ENCODE data around the gene DHPS. TPM values are rescaled to one million over a fixed set of nuclear protein-coding genes. Genes with fewer than 3 reads are reported as not detected.
"Not testable (repeated sequence)": the region's sequence is repeated elsewhere in the genome, so short reads cannot be mapped to it uniquely, and the experiment has no call there.

DHPS gene
- total RNA-seq, 1 donor: 63.2 TPM

- H3K4me3 ChIP-seq (ENCODE audit: low read length): no peak overlapping the region
- H3K9me3 ChIP-seq (ENCODE audit: low read depth, low read length): no peaks in the 10 kb centered on the region
- H3K4me1 ChIP-seq (ENCODE audit: insufficient read depth, low read length): peaks cover 21% of the 10 kb centered on the region
- H3K27me3 ChIP-seq (ENCODE audit: insufficient read depth, low read length): no peaks in the 10 kb centered on the region
Measured at GRCh38 chr19:12695096-12695495, 13.4 kb upstream of the DHPS start.

DNA sequence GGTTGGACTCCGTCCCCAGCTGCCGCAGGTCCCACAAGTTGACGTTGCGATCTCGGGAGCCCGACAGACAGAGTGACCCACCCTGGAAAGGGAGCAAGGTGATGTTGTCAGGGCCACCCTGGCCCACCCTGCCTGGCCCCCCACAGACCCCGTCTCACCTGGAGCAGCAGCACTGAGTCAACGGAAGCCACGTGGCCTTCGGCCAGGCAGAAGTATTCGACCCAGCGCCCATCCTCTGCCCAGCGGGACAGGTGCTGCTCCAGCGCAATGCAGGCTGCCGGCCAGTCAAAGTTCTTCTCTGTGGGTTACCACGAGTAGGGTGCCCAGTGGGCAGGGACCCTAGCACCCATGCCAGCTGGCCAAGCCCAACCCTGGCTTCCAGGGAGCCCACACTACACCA, 13.0 kb upstream of the DHPS start:
- H3K4me1 ChIP-seq (ENCODE audit: insufficient read depth, low read length): peaks cover 21% of the 10 kb centered on the region
- no peak overlapping the region for H3K4me3 ChIP-seq (ENCODE audit: low read length)
- no peaks in the 10 kb centered on the region for H3K9me3 ChIP-seq (ENCODE audit: low read depth, low read length)
- no peaks in the 10 kb centered on the region for H3K27me3 ChIP-seq (ENCODE audit: insufficient read depth, low read length)

GRCh38 chr19:12692960-12693359, 11.3 kb upstream of the DHPS start:
- Histone ChIP-seq H3K4me3 (ENCODE audit: low read length) (no peak overlapping the region), H3K9me3 (ENCODE audit: low read depth, low read length) (no peaks in the 10 kb centered on the region), H3K4me1 (ENCODE audit: insufficient read depth, low read length) (peaks cover 21% of the 10 kb centered on the region), H3K27me3 (ENCODE audit: insufficient read depth, low read length) (no peaks in the 10 kb centered on the region)

GRCh38 chr19:12689581-12690216, 8.0 kb upstream of the DHPS start:
- Histone ChIP-seq H3K4me3 (ENCODE audit: low read length) (no peak overlapping the region), H3K27me3 (ENCODE audit: insufficient read depth, low read length) (no peaks in the 10 kb centered on the region), H3K9me3 (ENCODE audit: low read depth, low read length) (no peaks in the 10 kb centered on the region), H3K4me1 (ENCODE audit: insufficient read depth, low read length) (no peaks in the 10 kb centered on the region)

- no peaks in the 10 kb centered on the region for H3K4me1 ChIP-seq (ENCODE audit: insufficient read depth, low read length)
- no peaks in the 10 kb centered on the region for H3K27me3 ChIP-seq (ENCODE audit: insufficient read depth, low read length)
- H3K4me3 ChIP-seq (ENCODE audit: low read length): no peak overlapping the region
- H3K9me3 ChIP-seq (ENCODE audit: low read depth, low read length): no peaks in the 10 kb centered on the region
Measured at GRCh38 chr19:12689012-12689411, 7.3 kb upstream of the DHPS start.

DNA sequence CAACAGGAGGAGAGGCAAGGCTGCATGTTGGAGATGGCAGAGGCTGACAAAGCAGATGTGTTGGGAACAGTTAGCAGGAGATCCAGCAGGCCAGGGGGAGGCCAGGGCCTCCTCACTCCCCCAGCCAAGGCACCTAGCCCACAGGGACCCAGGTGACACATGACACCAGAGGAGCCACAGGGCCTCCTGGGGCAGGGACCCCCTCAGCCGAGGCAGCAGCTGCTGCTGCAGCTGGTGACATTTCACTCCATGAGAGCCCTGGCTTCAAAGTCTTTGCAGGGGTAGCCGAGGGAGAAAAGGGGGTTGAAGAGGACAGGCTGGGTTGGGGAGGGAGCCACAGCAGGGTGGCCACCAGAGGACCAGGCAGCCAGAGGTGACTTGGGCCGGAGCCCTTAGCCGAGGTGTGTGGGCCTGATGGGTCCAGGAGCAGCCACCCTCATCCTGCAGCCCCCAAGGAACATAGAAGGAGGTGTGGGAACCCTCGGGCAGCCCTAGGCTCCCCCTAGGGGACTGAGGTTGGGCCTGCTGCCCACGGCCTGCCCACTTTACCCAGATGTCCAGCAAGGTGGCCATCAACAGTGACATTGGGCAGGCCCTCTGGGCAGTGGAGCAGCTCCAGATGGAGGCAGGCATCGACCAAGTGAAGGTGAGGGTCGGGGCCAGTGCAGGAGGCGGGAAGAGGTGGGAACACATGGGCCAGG, 6.0 kb upstream of the DHPS start, which contains the start of gene GNG14:
Gene GNG14, plus strand, starts transcription at position 503 of the 701 bp plus-strand sequence. Its CDS starts 51 bp downstream, at position 554.
- Histone ChIP-seq H3K9me3 (ENCODE audit: low read depth, low read length) (no peaks in the 10 kb centered on the region), H3K27me3 (ENCODE audit: insufficient read depth, low read length) (no peaks in the 10 kb centered on the region), H3K4me1 (ENCODE audit: insufficient read depth, low read length) (no peaks in the 10 kb centered on the region), H3K4me3 (ENCODE audit: low read length) (no peak within 1 kb of the TSS)

DNA sequence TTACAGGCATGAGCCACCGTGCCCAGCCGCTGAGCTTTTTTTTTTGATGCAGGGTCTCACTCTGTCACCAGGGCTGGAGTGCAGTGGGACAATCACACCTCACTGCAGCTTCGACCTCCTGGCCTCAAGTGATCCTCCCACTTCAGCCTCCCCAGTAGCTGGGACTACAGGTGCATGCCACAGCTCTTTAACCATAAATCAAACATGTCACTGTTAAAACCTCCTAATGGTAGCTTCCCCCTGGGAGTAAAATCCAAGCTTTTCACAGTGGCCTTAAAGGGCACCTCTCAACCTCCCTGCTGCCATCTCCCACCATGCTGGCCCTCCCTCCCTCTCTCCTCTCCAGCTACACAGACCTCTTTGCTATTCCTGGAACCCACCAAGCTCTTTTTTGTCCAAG, 4.2 kb upstream of the DHPS start:
- H3K4me3 ChIP-seq (ENCODE audit: low read length): no peak overlapping the region
- H3K9me3 ChIP-seq (ENCODE audit: low read depth, low read length): no peaks in the 10 kb centered on the region
- H3K4me1 ChIP-seq (ENCODE audit: insufficient read depth, low read length): peaks cover 8% of the 10 kb centered on the region
- no peaks in the 10 kb centered on the region for H3K27me3 ChIP-seq (ENCODE audit: insufficient read depth, low read length)

DNA sequence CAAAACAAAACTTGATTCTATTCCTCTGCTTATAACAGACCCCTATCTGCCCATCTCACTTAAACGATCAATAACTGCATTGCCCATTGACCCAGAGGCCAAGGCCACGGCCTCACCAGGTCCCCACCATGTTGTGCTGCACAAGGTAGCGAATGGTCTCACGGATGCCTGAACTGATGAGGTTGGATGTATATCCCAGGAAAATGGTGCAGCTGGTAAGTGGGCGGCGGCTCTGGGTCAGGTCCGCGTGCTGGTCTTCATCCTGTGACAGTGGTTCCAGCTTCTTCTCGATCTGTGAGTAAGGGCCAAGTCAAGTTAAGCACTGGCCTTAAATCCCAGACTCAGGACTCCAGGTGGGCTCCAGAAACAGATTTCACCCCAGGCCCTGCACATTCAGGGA, 1.6 kb downstream of the DHPS start:
- H3K4me3 ChIP-seq (ENCODE audit: low read length): no peak overlapping the region
- no peaks in the 10 kb centered on the region for H3K9me3 ChIP-seq (ENCODE audit: low read depth, low read length)
- H3K4me1 ChIP-seq (ENCODE audit: insufficient read depth, low read length): peaks cover 28% of the 10 kb centered on the region
- H3K27me3 ChIP-seq (ENCODE audit: insufficient read depth, low read length): no peaks in the 10 kb centered on the region

DNA sequence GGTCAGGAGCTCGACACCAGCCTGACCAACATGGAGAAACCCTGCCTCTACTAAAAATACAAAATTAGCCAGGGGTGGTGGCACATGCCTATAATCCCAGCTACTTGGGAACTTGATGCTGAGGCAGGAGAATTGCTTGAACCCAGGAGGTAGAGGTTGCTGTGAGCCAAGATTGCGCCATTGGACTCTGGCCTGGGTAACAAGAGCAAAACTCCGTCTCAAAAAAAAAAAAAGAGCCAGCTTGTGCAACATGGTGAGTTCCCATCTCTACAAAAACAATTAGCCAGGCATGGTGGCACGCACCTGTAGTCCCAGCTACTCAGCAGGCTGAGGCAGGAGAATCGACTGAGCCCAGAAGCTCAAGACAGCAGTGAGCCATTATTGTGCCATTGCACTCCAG, 3.6 kb downstream of the DHPS start:
- H3K9me3 ChIP-seq (ENCODE audit: low read depth, low read length); H3K27me3 ChIP-seq (ENCODE audit: insufficient read depth, low read length); H3K4me3 ChIP-seq (ENCODE audit: low read length): not testable (repeated sequence)
- H3K4me1 ChIP-seq (ENCODE audit: insufficient read depth, low read length): peaks cover 28% of the 10 kb centered on the region

DNA sequence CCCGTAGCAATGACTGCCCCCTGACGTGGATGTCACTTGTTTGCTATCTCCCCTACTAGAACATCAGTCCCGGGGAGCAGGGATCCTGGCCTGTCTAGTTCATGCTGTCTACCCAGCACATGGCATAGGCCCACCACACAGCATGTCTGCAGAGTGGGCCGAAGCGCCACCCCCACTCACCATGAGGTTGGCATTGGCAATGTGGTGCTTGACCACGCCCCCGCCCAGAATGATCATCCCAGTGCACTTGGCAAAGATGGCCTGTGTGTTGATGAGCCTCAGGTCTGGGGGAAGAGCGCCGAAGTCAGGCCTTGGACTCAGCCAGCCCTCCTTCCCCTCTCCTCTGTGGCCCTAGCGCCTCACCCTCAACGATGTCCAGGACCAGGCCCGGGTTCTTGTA, 4.8 kb downstream of the DHPS start:
- H3K9me3 ChIP-seq (ENCODE audit: low read depth, low read length): no peaks in the 10 kb centered on the region
- no peak overlapping the region for H3K4me3 ChIP-seq (ENCODE audit: low read length)
- H3K27me3 ChIP-seq (ENCODE audit: insufficient read depth, low read length): no peaks in the 10 kb centered on the region
- peaks cover 24% of the 10 kb centered on the region for H3K4me1 ChIP-seq (ENCODE audit: insufficient read depth, low read length)

GRCh38 chr19:12676384-12676792, 5.3 kb downstream of the DHPS start:
- Histone ChIP-seq H3K4me1 (ENCODE audit: insufficient read depth, low read length) (peaks cover 24% of the 10 kb centered on the region), H3K9me3 (ENCODE audit: low read depth, low read length) (no peaks in the 10 kb centered on the region), H3K4me3 (ENCODE audit: low read length) (no peak overlapping the region), H3K27me3 (ENCODE audit: insufficient read depth, low read length) (no peaks in the 10 kb centered on the region)

DNA sequence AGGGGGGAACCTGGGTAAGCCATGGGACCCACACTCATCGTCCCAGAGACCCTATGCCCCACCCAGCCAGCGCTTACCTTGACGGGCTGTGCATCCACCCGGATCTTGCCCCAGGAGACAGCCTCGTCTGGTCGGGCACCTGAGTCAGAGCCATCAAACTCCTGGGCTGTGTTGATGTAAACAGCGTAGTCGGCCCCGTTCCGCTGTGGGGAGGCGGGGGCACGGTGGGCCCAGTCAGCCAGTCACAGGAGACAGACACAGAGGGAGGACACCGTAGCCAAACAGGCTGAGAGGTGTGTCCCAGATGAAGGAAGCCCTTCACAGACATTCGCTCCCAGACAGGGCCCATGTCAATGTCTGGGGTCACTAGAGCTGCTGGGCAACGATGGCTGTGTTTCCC, 5.7 kb downstream of the DHPS start:
- Histone ChIP-seq H3K9me3 (ENCODE audit: low read depth, low read length) (no peaks in the 10 kb centered on the region), H3K4me1 (ENCODE audit: insufficient read depth, low read length) (peaks cover 21% of the 10 kb centered on the region), H3K27me3 (ENCODE audit: insufficient read depth, low read length) (no peaks in the 10 kb centered on the region)

DNA sequence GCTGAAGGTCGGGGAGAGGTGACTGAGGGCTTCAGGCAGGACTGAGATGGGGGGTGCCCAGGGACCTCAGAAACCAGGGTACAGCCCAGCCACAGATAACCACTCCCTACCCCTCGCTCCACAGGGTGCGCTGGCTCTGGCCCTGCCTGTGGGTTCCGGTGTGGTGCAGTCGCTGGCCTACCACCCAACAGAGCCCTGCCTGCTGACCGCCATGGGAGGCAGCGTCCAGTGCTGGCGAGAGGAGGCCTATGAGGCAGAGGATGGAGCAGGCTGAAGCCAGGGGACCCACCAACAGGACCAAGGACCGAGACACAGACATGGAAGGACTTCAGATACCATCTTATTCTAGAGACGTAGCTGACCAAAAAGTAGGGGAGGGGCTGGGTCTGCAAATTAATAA, 6.3 kb downstream of the DHPS start:
- Histone ChIP-seq H3K4me1 (ENCODE audit: insufficient read depth, low read length) (peaks cover 21% of the 10 kb centered on the region), H3K27me3 (ENCODE audit: insufficient read depth, low read length) (no peaks in the 10 kb centered on the region), H3K9me3 (ENCODE audit: low read depth, low read length) (no peaks in the 10 kb centered on the region), H3K4me3 (ENCODE audit: low read length) (no peak overlapping the region)

More for the DNA sequence above, 5.7 kb downstream of the DHPS start:
- H3K4me3 ChIP-seq (ENCODE audit: low read length): no peak overlapping the region

DNA sequence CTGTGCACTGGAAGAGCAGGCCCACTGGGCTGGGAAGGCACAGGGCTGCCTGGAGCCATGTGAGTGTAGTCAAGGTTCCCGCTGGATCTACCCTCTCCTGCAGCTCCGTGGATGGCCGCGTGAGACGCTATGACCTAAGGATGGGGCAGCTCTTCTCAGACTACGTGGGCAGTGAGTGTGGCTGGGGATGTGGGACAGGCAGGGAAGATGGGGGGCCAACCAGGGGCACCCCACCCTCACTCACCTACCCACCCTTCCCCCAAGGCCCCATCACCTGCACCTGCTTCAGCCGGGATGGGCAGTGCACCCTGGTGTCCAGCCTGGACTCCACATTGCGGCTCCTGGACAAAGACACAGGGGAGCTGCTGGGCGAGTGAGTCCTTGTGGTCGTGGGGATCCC, 8.9 kb downstream of the DHPS start:
- H3K4me3 ChIP-seq (ENCODE audit: low read length): no peak overlapping the region
- no peaks in the 10 kb centered on the region for H3K9me3 ChIP-seq (ENCODE audit: low read depth, low read length)
- peaks cover 32% of the 10 kb centered on the region for H3K4me1 ChIP-seq (ENCODE audit: insufficient read depth, low read length)
- no peaks in the 10 kb centered on the region for H3K27me3 ChIP-seq (ENCODE audit: insufficient read depth, low read length)

DNA sequence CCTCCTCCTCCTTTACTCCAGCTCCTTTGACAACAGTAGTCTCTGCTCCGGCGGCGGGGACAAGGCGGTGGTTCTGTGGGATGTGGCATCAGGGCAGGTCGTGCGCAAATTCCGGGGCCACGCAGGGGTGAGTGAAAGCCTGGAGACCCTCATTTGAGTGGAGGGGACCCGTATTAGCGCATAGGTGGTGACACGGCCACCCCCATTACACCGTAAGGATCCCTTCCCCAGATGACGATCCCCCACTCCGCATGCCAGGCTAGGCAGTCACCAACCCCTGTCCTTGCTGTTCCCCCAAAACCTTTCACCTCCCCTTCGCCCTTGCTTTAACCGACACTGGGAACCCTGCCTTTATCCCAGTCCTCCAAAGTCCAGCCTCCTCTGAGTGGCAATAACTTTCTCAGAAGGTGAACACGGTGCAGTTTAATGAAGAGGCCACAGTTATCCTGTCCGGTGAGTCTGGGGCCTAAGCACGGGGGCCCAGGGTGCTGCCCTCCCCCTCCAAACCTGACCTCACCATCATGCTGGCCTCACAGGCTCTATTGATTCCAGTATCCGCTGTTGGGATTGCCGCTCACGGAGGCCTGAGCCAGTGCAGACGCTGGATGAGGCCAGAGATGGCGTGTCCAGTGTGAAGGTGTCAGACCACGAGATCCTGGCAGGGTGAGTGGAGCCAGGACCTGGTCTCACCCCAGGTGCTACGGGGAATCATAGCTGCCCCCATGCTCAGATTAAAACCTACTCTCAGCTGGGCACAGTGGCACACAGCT, 11.3 kb downstream of the DHPS start:
- Histone ChIP-seq H3K4me3 (ENCODE audit: low read length) (peak overlapping the region; percentile 94), H3K4me1 (ENCODE audit: insufficient read depth, low read length) (peaks cover 42% of the 10 kb centered on the region), H3K27me3 (ENCODE audit: insufficient read depth, low read length) (no peaks in the 10 kb centered on the region), H3K9me3 (ENCODE audit: low read depth, low read length) (no peaks in the 10 kb centered on the region)
